HepG2 (cell line): ENCODE data around the gene ZCCHC8. TPM values are rescaled to one million over a fixed set of nuclear protein-coding genes. Genes with fewer than 3 reads are reported as not detected.
A peak's percentile ranks its signal among the peaks of the same experiment; 100 is the strongest.

ENCODE experiments used
- CCDC6 ChIP-seq: sonication (generic); formaldehyde crosslinking; IDR thresholded peaks from 2 replicates; pipeline ENCODE4 v1.8.1; 2022; ENCODE audit warnings: mild to moderate bottlenecking, missing genetic modification reagents, moderate library complexity
- DNMT1 ChIP-seq: sonication (generic); formaldehyde crosslinking; IDR thresholded peaks from 2 replicates; pipeline ENCODE4 v1.5.1; 2020; ENCODE audit warnings: mild to moderate bottlenecking, missing genetic modification reagents
- ESRRA ChIP-seq: sonication (generic); formaldehyde crosslinking; IDR thresholded peaks from 2 replicates; pipeline ENCODE4 v1.5.1; 2020; ENCODE audit warnings: mild to moderate bottlenecking, low read depth, missing genetic modification reagents
- GATAD1 ChIP-seq: IDR thresholded peaks from 2 replicates; pipeline ENCODE4 v1.6.1; 2016; ENCODE audit warnings: missing genetic modification reagents, missing compliant biosample characterization
- GTF2F1 ChIP-seq: fragments of 150-350 bp; IDR thresholded peaks from 2 replicates; pipeline ENCODE4 v1.6.1; 2014; ENCODE audit warnings: low read length
- IRF2 ChIP-seq: IDR thresholded peaks from 2 replicates; pipeline ENCODE4 v1.6.1; 2018; ENCODE audit warnings: missing genetic modification reagents, missing compliant biosample characterization
- JARID2 ChIP-seq: sonication (generic); formaldehyde crosslinking; IDR thresholded peaks from 2 replicates; pipeline ENCODE4 v1.8.1; 2023; ENCODE audit warnings: missing genetic modification reagents, inconsistent platforms; ENCODE audit not compliant: insufficient replicate concordance
- JUND ChIP-seq: sonication (generic); formaldehyde crosslinking; IDR thresholded peaks from 2 replicates; pipeline ENCODE4 v1.8.0; 2022; ENCODE audit warnings: mild to moderate bottlenecking, missing genetic modification reagents
- MIER2 ChIP-seq: IDR thresholded peaks from 2 replicates; pipeline ENCODE4 v1.6.1; 2016; ENCODE audit warnings: missing biosample characterization, missing genetic modification reagents
- MTA3 ChIP-seq: sonication (generic); formaldehyde crosslinking; IDR thresholded peaks from 2 replicates; pipeline ENCODE4 v1.4.0; 2020; ENCODE audit warnings: missing genetic modification reagents
- RARG ChIP-seq: sonication (generic); formaldehyde crosslinking; IDR thresholded peaks from 2 replicates; pipeline ENCODE4 v1.4.0; 2020; ENCODE audit warnings: low read depth, mild to moderate bottlenecking, missing genetic modification reagents
- RBFOX2 ChIP-seq: fragments of 200-400 bp; formaldehyde crosslinking; IDR thresholded peaks from 2 replicates; pipeline ENCODE4 v1.6.1; 2017; ENCODE audit warnings: low read depth, mild to moderate bottlenecking, low read length
- TBX3 ChIP-seq: fragments of 450-650 bp; IDR thresholded peaks from 2 replicates; pipeline ENCODE4 v1.6.1; 2017; ENCODE audit warnings: antibody characterized with exemption, mild to moderate bottlenecking, inconsistent platforms, borderline replicate concordance
- TSC22D2 ChIP-seq: sonication (generic); formaldehyde crosslinking; IDR thresholded peaks from 2 replicates; pipeline ENCODE4 v1.5.1; 2020; ENCODE audit warnings: missing genetic modification reagents, mild to moderate bottlenecking, borderline replicate concordance
- ZBTB38 ChIP-seq: sonication (generic); formaldehyde crosslinking; IDR thresholded peaks from 2 replicates; pipeline ENCODE4 v1.5.1; 2020; ENCODE audit warnings: mild to moderate bottlenecking, missing genetic modification reagents
- ZBTB42 ChIP-seq: sonication (generic); formaldehyde crosslinking; IDR thresholded peaks from 2 replicates; pipeline ENCODE4 v1.5.0; 2020; ENCODE audit warnings: mild to moderate bottlenecking, missing genetic modification reagents
- ZFP1 ChIP-seq: IDR thresholded peaks from 2 replicates; pipeline ENCODE4 v1.6.1; 2016
- ZNF256 ChIP-seq: sonication (generic); formaldehyde crosslinking; conservative IDR thresholded peaks from 2 replicates; pipeline ENCODE4 v1.4.0; 2020; ENCODE audit warnings: missing genetic modification reagents
- ZNF382 ChIP-seq: sonication (generic); formaldehyde crosslinking; IDR thresholded peaks from 2 replicates; pipeline ENCODE4 v1.5.0; 2020; ENCODE audit warnings: missing genetic modification reagents, mild to moderate bottlenecking, borderline replicate concordance
- ZNF614 ChIP-seq: IDR thresholded peaks from 2 replicates; pipeline ENCODE4 v1.6.1; 2018; ENCODE audit warnings: missing biosample characterization, missing genetic modification reagents, inconsistent platforms, borderline replicate concordance
- ZNF660 ChIP-seq: sonication (generic); formaldehyde crosslinking; IDR thresholded peaks from 2 replicates; pipeline ENCODE4 v1.5.1; 2020; ENCODE audit warnings: mild to moderate bottlenecking, low read depth, missing genetic modification reagents, borderline replicate concordance
- ZNF775 ChIP-seq: sonication (generic); formaldehyde crosslinking; IDR thresholded peaks from 2 replicates; pipeline ENCODE4 v1.4.0; 2020; ENCODE audit warnings: missing genetic modification reagents, mild to moderate bottlenecking, moderate library complexity, borderline replicate concordance
- ZNF83 ChIP-seq: sonication (generic); formaldehyde crosslinking; IDR thresholded peaks from 2 replicates; pipeline ENCODE4 v1.4.0; 2020; ENCODE audit warnings: missing genetic modification reagents, mild to moderate bottlenecking, borderline replicate concordance
- ZNF850 ChIP-seq: sonication (generic); formaldehyde crosslinking; conservative IDR thresholded peaks from 2 replicates; pipeline ENCODE4 v1.9.0; 2021; ENCODE audit warnings: mild to moderate bottlenecking, missing genetic modification reagents
- ZSCAN22 ChIP-seq: sonication (generic); formaldehyde crosslinking; IDR thresholded peaks from 2 replicates; pipeline ENCODE4 v1.4.0; 2020; ENCODE audit warnings: mild to moderate bottlenecking, missing genetic modification reagents
- ZZZ3 ChIP-seq: sonication (generic); formaldehyde crosslinking; IDR thresholded peaks from 2 replicates; pipeline ENCODE4 v1.4.0; 2020; ENCODE audit warnings: missing genetic modification reagents, mild to moderate bottlenecking, borderline replicate concordance
- polyA plus RNA-seq, 8 experiments: library from polyadenylated mRNA; depleted of rRNA in 3 of 8; stranded (reverse) in 7 of 8; unstranded in 1 of 8; fragments of >200 nt; fragmentation: Illumina TruSeq in 4 of 8; extraction: Trizol in 4 of 8; gene quantifications; 2 replicates each; pipeline versions ENCODE4 v1.2.1 to v1.2.3, GENCODE V29; 2011 to 2016; ENCODE audit warnings: low read depth in 4 of 8, missing spikeins in 1 of 8, mixed read lengths in 1 of 8; ENCODE audit not compliant: insufficient read depth in 1 of 8
- total RNA-seq, 5 experiments: library from RNA; depleted of rRNA; stranded (reverse); fragments of >200 nt; fragmentation: Illumina TruSeq; extraction: Trizol; gene quantifications; 2 replicates each; pipeline ENCODE4 v1.2.3, GENCODE V29; 2016; ENCODE audit warnings: low read depth in 1 of 5
- TF ChIP-seq, protein P1 (sequence below): sonication (generic); formaldehyde crosslinking; IDR thresholded peaks from 2 replicates; pipeline ENCODE4 v1.5.0; 2020; ENCODE audit warnings: missing genetic modification reagents, mild to moderate bottlenecking, borderline replicate concordance
- TF ChIP-seq, protein P2 (sequence below): sonication (generic); formaldehyde crosslinking; conservative IDR thresholded peaks from 2 replicates; pipeline ENCODE4 v1.5.0; 2020; ENCODE audit warnings: missing genetic modification reagents

The ZCCHC8 gene
- total and polyA plus RNA-seq, 2 of the 13 experiments (the other 11 are each of a cell fraction or from before 2014, with no cell fraction given) = 18.6 to 20.9 TPM

DNA sequence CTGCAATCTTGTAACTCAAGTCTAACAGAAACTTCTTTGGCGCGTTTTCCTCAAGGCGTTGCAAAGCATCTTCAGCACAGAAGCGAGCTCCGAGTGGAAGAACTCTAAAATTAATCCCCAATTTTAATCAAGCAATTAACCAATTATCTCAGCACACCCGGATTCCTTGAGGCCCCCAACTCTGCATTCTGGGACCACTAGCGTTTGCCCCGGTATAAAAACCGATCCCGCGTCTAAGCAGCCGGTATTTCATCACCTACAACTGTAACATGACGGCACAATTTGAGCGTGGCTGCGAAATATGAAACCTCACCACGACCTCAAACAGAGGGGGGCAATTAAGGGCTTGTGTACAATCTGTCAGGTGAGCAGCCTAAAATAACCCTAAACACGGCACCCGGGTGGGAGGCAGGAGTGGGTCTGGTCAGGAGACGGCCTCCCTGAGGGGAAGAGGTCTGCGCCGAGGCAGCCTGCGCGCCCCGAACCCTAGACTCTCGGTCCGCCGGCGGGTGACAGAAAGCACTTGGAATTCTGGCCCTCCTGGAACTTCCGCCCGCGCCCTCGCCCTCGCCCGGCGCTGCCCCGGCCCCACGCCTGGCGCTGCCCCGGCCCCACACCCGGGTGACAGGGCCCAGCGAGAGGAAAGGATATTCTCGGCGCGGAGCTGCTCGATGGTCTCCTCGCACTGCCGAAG, 594 bp downstream of the ZCCHC8 start (continued):
- TF ChIP-seq TSC22D2 (CRISPR knock-in tag) (no peak), ZNF614 (CRISPR knock-in tag) (no peak), JUND (CRISPR knock-in tag) (no peak), CCDC6 (no peak), ZNF660 (CRISPR knock-in tag) (no peak), ESRRA (CRISPR knock-in tag) (no peak), JARID2 (CRISPR knock-in tag) (no peak), DNMT1 (no peak; the same call in 1 of the 2 replicates), ZNF382 (no peak), ZNF83 (CRISPR knock-in tag) (no peak), MTA3 (CRISPR knock-in tag) (no peak), MIER2 (CRISPR knock-in tag) (no peak), RBFOX2 (peak; percentile 88), TBX3 (no peak), GTF2F1 (no peak), RARG (CRISPR knock-in tag) (no peak), ZFP1 (CRISPR knock-in tag) (no peak), ZNF775 (no peak), ZBTB38 (CRISPR knock-in tag) (0 out of 2 replicates have a peak, but pooled peaks have one; percentile 25), ZSCAN22 (no peak), ZZZ3 (CRISPR knock-in tag) (peak; percentile 16; the same call in 1 of the 2 replicates), ZBTB42 (no peak), ZNF256 (no peak), ZNF850 (CRISPR knock-in tag) (no peak), IRF2 (CRISPR knock-in tag) (no peak), GATAD1 (CRISPR knock-in tag) (no peak)
- TF ChIP-seq, protein P1, sequence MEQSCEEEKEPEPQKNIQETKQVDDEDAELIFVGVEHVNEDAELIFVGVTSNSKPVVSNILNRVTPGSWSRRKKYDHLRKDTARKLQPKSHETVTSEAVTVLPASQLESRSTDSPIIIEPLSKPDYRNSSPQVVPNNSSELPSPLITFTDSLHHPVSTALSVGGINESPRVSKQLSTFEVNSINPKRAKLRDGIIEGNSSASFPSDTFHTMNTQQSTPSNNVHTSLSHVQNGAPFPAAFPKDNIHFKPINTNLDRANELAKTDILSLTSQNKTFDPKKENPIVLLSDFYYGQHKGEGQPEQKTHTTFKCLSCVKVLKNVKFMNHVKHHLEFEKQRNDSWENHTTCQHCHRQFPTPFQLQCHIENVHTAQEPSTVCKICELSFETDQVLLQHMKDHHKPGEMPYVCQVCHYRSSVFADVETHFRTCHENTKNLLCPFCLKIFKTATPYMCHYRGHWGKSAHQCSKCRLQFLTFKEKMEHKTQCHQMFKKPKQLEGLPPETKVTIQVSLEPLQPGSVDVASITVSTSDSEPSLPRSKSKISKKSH (CRISPR knock-in tag) = no peak
- TF ChIP-seq, protein P2, sequence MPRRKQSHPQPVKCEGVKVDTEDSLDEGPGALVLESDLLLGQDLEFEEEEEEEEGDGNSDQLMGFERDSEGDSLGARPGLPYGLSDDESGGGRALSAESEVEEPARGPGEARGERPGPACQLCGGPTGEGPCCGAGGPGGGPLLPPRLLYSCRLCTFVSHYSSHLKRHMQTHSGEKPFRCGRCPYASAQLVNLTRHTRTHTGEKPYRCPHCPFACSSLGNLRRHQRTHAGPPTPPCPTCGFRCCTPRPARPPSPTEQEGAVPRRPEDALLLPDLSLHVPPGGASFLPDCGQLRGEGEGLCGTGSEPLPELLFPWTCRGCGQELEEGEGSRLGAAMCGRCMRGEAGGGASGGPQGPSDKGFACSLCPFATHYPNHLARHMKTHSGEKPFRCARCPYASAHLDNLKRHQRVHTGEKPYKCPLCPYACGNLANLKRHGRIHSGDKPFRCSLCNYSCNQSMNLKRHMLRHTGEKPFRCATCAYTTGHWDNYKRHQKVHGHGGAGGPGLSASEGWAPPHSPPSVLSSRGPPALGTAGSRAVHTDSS = no peak
